Keratinocyte (primary cell): ENCODE measurements around the gene TXN2. TPM values are rescaled to one million over a fixed set of nuclear protein-coding genes. Genes with fewer than 3 reads are reported as not detected.

Experiments
- DNase-seq: peaks from one replicate; pipeline ENCODE4 v3.0.0-alpha.2; 2011; ENCODE audit warnings: low read depth, missing footprints, low spot score
- FAIRE-seq: peaks from 2 replicates; lab custom pipeline; 2011; peaks lifted over from hg19 to GRCh38; lab: Jason Lieb, UNC
- H2AFZ ChIP-seq: 2 replicates; pipeline ENCODE4 v1.6.0; 2012; ENCODE audit warnings: low read length, control low read depth, inconsistent platforms; ENCODE audit not compliant: control insufficient read depth
- H3K27ac ChIP-seq: 2 replicates; pipeline ENCODE4 v1.5.1; 2011; ENCODE audit warnings: low read length; ENCODE audit not compliant: control insufficient read depth, insufficient read depth
- H3K27me3 ChIP-seq: 3 replicates; pipeline ENCODE4 v1.6.0; 2011; ENCODE audit warnings: low read length; ENCODE audit not compliant: control insufficient read depth, insufficient read depth; ENCODE audit errors: extremely low read depth
- H3K36me3 ChIP-seq, 2 experiments: 2 replicates in 1 of 2; 3 replicates in 1 of 2; pipeline ENCODE4 v1.5.1; 2011; ENCODE audit warnings: low read length in 2 of 2, mild to moderate bottlenecking in 1 of 2; ENCODE audit not compliant: control insufficient read depth in 2 of 2, insufficient read depth in 2 of 2; ENCODE audit errors: extremely low read depth in 1 of 2
- H3K4me1 ChIP-seq: 3 replicates; pipeline ENCODE4 v1.5.1; 2011; ENCODE audit warnings: low read length; ENCODE audit not compliant: control insufficient read depth, insufficient read depth; ENCODE audit errors: extremely low read depth
- H3K4me2 ChIP-seq: 3 replicates; pipeline ENCODE4 v1.6.0; 2011; ENCODE audit warnings: low read depth, low read length; ENCODE audit not compliant: control insufficient read depth, insufficient read depth; ENCODE audit errors: extremely low read depth
- H3K4me3 ChIP-seq, 3 experiments: fragments of 200-600 bp in 1 of 3; sonication (generic) in 1 of 3; 2 replicates in 2 of 3; 3 replicates in 1 of 3; pipeline ENCODE4 v1.5.1; 2011 to 2016; ENCODE audit warnings: low read length in 3 of 3, mild to moderate bottlenecking in 3 of 3, control low read depth in 2 of 3, inconsistent platforms in 1 of 3, low read depth in 1 of 3, mixed read lengths in 1 of 3, mixed run types in 1 of 3, moderate library complexity in 1 of 3; ENCODE audit not compliant: control insufficient read depth in 2 of 3, insufficient read depth in 2 of 3; ENCODE audit errors: extremely low read depth in 1 of 3
- H3K79me2 ChIP-seq: 2 replicates; pipeline ENCODE4 v1.6.0; 2012; ENCODE audit warnings: low read length; ENCODE audit not compliant: control insufficient read depth, insufficient read depth
- H3K9ac ChIP-seq: 3 replicates; pipeline ENCODE4 v1.6.0; 2011; ENCODE audit warnings: low read length; ENCODE audit not compliant: control insufficient read depth, insufficient read depth; ENCODE audit errors: extremely low read depth
- H3K9me1 ChIP-seq: 3 replicates; pipeline ENCODE4 v1.6.0; 2011; ENCODE audit warnings: low read length; ENCODE audit not compliant: control insufficient read depth, insufficient read depth; ENCODE audit errors: extremely low read depth
- H3K9me3 ChIP-seq: 2 replicates; pipeline ENCODE4 v1.5.1; 2012; ENCODE audit warnings: low read depth, low read length; ENCODE audit not compliant: control insufficient read depth
- H4K20me1 ChIP-seq: 3 replicates; pipeline ENCODE4 v1.6.0; 2011; ENCODE audit warnings: low read length; ENCODE audit not compliant: control insufficient read depth, insufficient read depth; ENCODE audit errors: extremely low read depth
- CTCF ChIP-seq, 3 experiments: IDR thresholded peaks in 1 of 3; conservative IDR thresholded peaks in 1 of 3; optimal IDR thresholded peaks in 1 of 3; 2 replicates in 2 of 3; 3 replicates in 1 of 3; pipeline versions ENCODE3 to v1.5.1; 2011; ENCODE audit warnings: low read length in 3 of 3, mild to moderate bottlenecking in 3 of 3, moderate library complexity in 2 of 3, control low read depth in 1 of 3, inconsistent platforms in 1 of 3; ENCODE audit not compliant: insufficient read depth in 2 of 3; ENCODE audit errors: extremely low read depth in 1 of 3
- EZH2 ChIP-seq: IDR thresholded peaks from one replicate; pipeline ENCODE4 v1.6.1; 2012; ENCODE audit warnings: inconsistent platforms, mild to moderate bottlenecking, low read length, moderate library complexity
- dilution Hi-C: fragments of 300-500 bp; cut with MboI; formaldehyde crosslinking; loops from one replicate; pipeline ENCODE4 v1.7.0; 2020; ENCODE audit warnings: low sequenced_read_pairs; ENCODE audit not compliant: extremely low pct_ligation_motif_present
- polyA plus RNA-seq, 5 experiments: library from polyadenylated mRNA; depleted of rRNA in 3 of 5; stranded (reverse) in 3 of 5; stranded (forward) in 1 of 5; unstranded in 1 of 5; fragments of >200 nt; gene quantifications; 1 replicate in 1 of 5; 2 replicates in 3 of 5; 3 replicates in 1 of 5; pipeline versions ENCODE4 v1.2.1 to v1.2.3, GENCODE V29; 2011 to 2012; ENCODE audit warnings: missing spikeins in 2 of 5, low read depth in 1 of 5, low replicate concordance in 1 of 5

TXN2 gene
- polyA plus RNA-seq, 1 donor (not counting 4 experiments of a cell fraction or from before 2014, with no cell fraction given): 95.9 TPM

- H3K9me3 ChIP-seq: no peaks in the 10 kb centered on the region
- peaks cover 10 to 14% of the 10 kb centered on the region in 2 experiments for H3K36me3 ChIP-seq
- H3K79me2 ChIP-seq: peaks cover 20% of the 10 kb centered on the region
- H3K27me3 ChIP-seq: no peaks in the 10 kb centered on the region
- no peaks in the 10 kb centered on the region for H3K9me1 ChIP-seq
- H3K27ac ChIP-seq: peak overlapping the region; percentile 67
- FAIRE-seq (peak; percentile 88), DNase-seq (peak; percentile 69)
- peak overlapping the region; percentile 46 for H3K4me2 ChIP-seq
- TF ChIP-seq CTCF (optimal IDR thresholded peaks at IDR 0.05 in 1 of 3, IDR thresholded peaks at IDR 0.05 in 1 of 3, conservative IDR thresholded peaks at IDR 0.05 in 1 of 3; ENCODE audit: extremely low read depth in 1 of 3, insufficient read depth in 2 of 3, low read length in 3 of 3) (peak; percentile 91 to 97 (median 95)), EZH2 (no peak)
- no peak overlapping the region for H2AFZ ChIP-seq
- H3K4me1 ChIP-seq: peaks cover 65% of the 10 kb centered on the region
- H3K9ac ChIP-seq: peak overlapping the region; percentile 61
- H3K4me3 ChIP-seq: peak overlapping the region in 1 of 3 experiments; percentile 23
- no peaks in the 10 kb centered on the region for H4K20me1 ChIP-seq
- dilution Hi-C loops: no loop called here
These were observed 11.1 kb downstream of the TXN2 start for GRCh38 chr22:36470162-36470993.

GRCh38 chr22:36469094-36469710, 12.2 kb downstream of the TXN2 start:
- H3K4me1 ChIP-seq: peaks cover 75% of the 10 kb centered on the region
- H3K36me3 ChIP-seq: peaks cover 4 to 13% of the 10 kb centered on the region in 2 experiments
- peaks cover 2% of the 10 kb centered on the region for H3K9me1 ChIP-seq
- TF ChIP-seq CTCF (optimal IDR thresholded peaks at IDR 0.05 in 1 of 3, IDR thresholded peaks at IDR 0.05 in 1 of 3, conservative IDR thresholded peaks at IDR 0.05 in 1 of 3; ENCODE audit: extremely low read depth in 1 of 3, insufficient read depth in 2 of 3, low read length in 3 of 3): no peak
- TF ChIP-seq EZH2: no peak
- peaks cover 20% of the 10 kb centered on the region for H3K79me2 ChIP-seq
- no peak overlapping the region for H3K9ac ChIP-seq
- H3K4me2 ChIP-seq: no peak overlapping the region
- H3K27ac ChIP-seq: no peak overlapping the region
- H3K27me3 ChIP-seq: no peaks in the 10 kb centered on the region
- no peak overlapping the region for H3K4me3 ChIP-seq
- H2AFZ ChIP-seq: no peak overlapping the region
- dilution Hi-C loops: no loop called here
- FAIRE-seq (no peak), DNase-seq (no peak)
- H3K9me3 ChIP-seq: no peaks in the 10 kb centered on the region
- no peaks in the 10 kb centered on the region for H4K20me1 ChIP-seq
